Mammary epithelial cell (primary cell): ENCODE results near the gene PGAM5.

Source experiments
- CTCF ChIP-seq, 2 donors: IDR thresholded peaks in 1 of 2; conservative IDR thresholded peaks in 1 of 2; 2 replicates each; pipeline ENCODE4 v1.5.1; 2011 to 2012; ENCODE audit warnings: inconsistent platforms in 2 of 2, low read length in 2 of 2, mild to moderate bottlenecking in 2 of 2, control low read depth in 1 of 2, low read depth in 1 of 2; ENCODE audit not compliant: insufficient read depth in 1 of 2; ENCODE audit errors: extremely low read depth in 1 of 2
- EZH2 ChIP-seq: IDR thresholded peaks from 2 replicates; pipeline ENCODE4 v1.6.1; 2012; ENCODE audit warnings: low read length, inconsistent platforms, borderline replicate concordance

- no peak for TF ChIP-seq CTCF (conservative IDR thresholded peaks at IDR 0.05 in 1 of 2, IDR thresholded peaks at IDR 0.05 in 1 of 2; ENCODE audit: extremely low read depth in 1 of 2, insufficient read depth in 1 of 2, low read depth in 1 of 2, low read length in 2 of 2)
- TF ChIP-seq EZH2: no peak
Measured at GRCh38 chr12:132698341-132698740, 12.3 kb upstream of the PGAM5 start.
